ENCODE data around the gene TERT.
"Not testable (repeated sequence)": the region's sequence is repeated elsewhere in the genome, so short reads cannot be mapped to it uniquely, and the experiment has no call there.

DNA sequence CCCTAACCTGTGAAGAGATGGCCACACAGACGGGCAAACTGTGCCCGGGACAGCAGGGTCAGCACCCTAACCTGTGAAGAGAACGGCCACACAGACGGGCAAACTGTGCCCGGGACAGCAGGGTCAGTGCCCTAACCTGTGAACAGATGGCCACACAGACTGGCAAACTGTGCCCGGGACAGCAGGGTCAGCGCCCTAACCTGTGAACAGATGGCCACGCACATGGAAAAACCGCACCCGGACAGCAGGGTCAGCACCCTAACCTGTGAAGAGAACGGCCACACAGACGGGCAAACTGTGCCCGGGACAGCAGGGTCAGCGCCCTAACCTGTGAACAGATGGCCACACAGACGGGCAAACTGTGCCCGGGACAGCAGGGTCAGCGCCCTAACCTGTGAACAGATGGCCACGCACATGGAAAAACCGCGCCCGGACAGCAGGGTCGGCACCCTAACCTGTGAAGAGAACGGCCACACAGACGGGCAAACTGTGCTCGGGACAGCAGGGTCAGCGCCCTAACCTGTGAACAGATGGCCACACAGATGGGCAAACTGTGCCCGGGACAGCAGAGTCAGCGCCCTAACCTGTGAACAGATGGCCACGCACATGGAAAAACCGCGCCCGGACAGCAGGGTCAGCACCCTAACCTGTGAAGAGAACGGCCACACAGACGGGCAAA lies 44.4 kb upstream of the TERT start:
- TF ChIP-seq SUZ12 (IDR thresholded peaks at IDR 0.05); HDGF (IDR thresholded peaks at IDR 0.05; ENCODE audit: borderline replicate concordance); NFRKB (IDR thresholded peaks at IDR 0.05); FOXK2 (IDR thresholded peaks at IDR 0.05): not testable (repeated sequence)

All from HEK293T (cell line).